ENCODE measurements around the gene KIAA1217.
"Not testable (repeated sequence)": the region's sequence is repeated elsewhere in the genome, so short reads cannot be mapped to it uniquely, and the experiment has no call there.

KIAA1217 gene

DNA sequence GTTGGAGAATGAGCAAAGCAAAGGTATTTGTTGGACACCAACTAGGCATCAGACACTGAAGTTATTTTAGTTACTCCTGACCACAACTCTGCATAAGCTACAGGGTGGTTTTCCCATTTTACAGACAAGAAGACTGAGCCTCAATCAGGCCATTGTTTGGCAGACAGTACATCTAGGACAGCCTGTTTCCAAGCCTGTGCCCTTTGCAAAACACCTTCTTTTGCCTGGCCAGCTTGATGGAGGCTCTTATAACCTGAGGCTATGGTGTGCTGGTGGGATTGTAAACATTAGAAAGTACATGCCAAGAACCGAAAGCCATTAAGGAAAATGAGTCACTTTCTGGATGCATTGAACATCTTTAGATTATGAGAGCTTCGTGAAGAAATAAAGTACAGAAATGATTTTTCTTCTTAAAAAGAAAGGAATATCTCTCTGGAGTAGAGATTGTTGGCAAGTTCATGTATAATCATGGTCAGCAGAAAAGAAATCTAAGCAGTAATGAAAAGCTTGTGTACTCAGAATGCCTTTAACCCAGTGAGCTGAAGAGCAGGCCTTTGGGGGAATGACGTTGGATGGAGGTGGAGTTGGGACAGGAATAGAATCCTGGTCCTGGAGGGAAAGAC, 140.6 kb downstream of the KIAA1217 start:
- Histone ChIP-seq H3K9me3 (no peaks in the 10 kb centered on the region), H3K4me3 (no peak overlapping the region), H3K27me3 (ENCODE audit: low read depth) (no peaks in the 10 kb centered on the region), H3K36me3 (replicated peaks) (no peaks in the 10 kb centered on the region), H3K4me1 (peaks cover 36% of the 10 kb centered on the region)
- no peak for DNase-seq (ENCODE audit: low spot score in 2 of 2)
- in situ Hi-C loops (cut with MboI; ENCODE audit: low sequenced_read_pairs), result loop anchor here (25.0 kb wide), 1 partner anchor 362 kb away; no protein-coding TSS in a partner anchor

GRCh38 chr10:24350070-24350921, 141.4 kb downstream of the KIAA1217 start:
- Histone ChIP-seq H3K4me3 (no peak overlapping the region), H3K27me3 (ENCODE audit: low read depth) (no peaks in the 10 kb centered on the region), H3K4me1 (peaks cover 36% of the 10 kb centered on the region), H3K36me3 (replicated peaks) (no peaks in the 10 kb centered on the region), H3K9me3 (no peaks in the 10 kb centered on the region)
- in situ Hi-C loops (cut with MboI; ENCODE audit: low sequenced_read_pairs), result loop anchor here (25.0 kb wide), 1 partner anchor 363 kb away; no protein-coding TSS in a partner anchor
- DNase-seq (ENCODE audit: low spot score in 2 of 2), result peak in 1 of 2 experiments; percentile 47

GRCh38 chr10:24350922-24351225, 141.9 kb downstream of the KIAA1217 start:
- not testable (repeated sequence) for H3K4me3 ChIP-seq; H3K9me3 ChIP-seq; H3K36me3 ChIP-seq (replicated peaks); H3K27me3 ChIP-seq (ENCODE audit: low read depth); DNase-seq (ENCODE audit: low spot score in 2 of 2)
- peaks cover 36% of the 10 kb centered on the region for H3K4me1 ChIP-seq
- in situ Hi-C loops (cut with MboI; ENCODE audit: low sequenced_read_pairs), result loop anchor here (25.0 kb wide), 1 partner anchor 364 kb away; no protein-coding TSS in a partner anchor

GRCh38 chr10:24351961-24352360, 143.0 kb downstream of the KIAA1217 start:
- Histone ChIP-seq H3K9me3 (no peaks in the 10 kb centered on the region), H3K4me3 (no peak overlapping the region), H3K36me3 (replicated peaks) (no peaks in the 10 kb centered on the region), H3K4me1 (peaks cover 36% of the 10 kb centered on the region), H3K27me3 (ENCODE audit: low read depth) (no peaks in the 10 kb centered on the region)
- DNase-seq (ENCODE audit: low spot score in 2 of 2), result peak; percentile 69 to 75
- in situ Hi-C loops (cut with MboI; ENCODE audit: low sequenced_read_pairs), result loop anchor here (25.0 kb wide), 1 partner anchor 365 kb away; no protein-coding TSS in a partner anchor

DNA sequence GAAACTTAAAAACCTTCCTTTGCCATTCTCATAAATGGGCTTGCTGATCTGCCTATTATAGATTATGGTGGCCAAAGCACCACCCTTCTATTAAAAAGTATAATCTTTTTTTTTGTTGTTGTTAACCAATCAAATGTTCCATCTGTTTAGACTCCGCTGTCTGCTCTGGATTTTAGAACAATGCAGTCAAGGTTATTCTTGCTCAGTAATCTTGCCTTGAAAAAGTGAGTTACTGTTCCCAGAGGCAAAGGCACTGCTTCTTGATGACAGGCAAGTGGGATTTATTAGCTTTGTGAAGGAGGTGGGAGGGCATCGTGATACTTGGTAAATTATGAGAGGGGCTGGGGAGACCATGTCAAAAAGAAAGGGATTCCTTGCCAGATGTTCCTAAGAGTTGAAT, 143.5 kb downstream of the KIAA1217 start:
- Histone ChIP-seq H3K9me3 (no peaks in the 10 kb centered on the region), H3K4me1 (peaks cover 36% of the 10 kb centered on the region), H3K4me3 (no peak overlapping the region), H3K36me3 (replicated peaks) (no peaks in the 10 kb centered on the region), H3K27me3 (ENCODE audit: low read depth) (no peaks in the 10 kb centered on the region)
- peak; percentile 36 to 54 for DNase-seq (ENCODE audit: low spot score in 2 of 2)
- in situ Hi-C loops (cut with MboI; ENCODE audit: low sequenced_read_pairs), result loop anchor here (25.0 kb wide), 1 partner anchor 365 kb away; no protein-coding TSS in a partner anchor

- peaks cover 36% of the 10 kb centered on the region for H3K4me1 ChIP-seq
Measured at GRCh38 chr10:24353319-24353718, 144.4 kb downstream of the KIAA1217 start.

GRCh38 chr10:24355056-24355688, 146.2 kb downstream of the KIAA1217 start:
- Histone ChIP-seq H3K4me1 (peaks cover 27% of the 10 kb centered on the region), H3K9me3 (no peaks in the 10 kb centered on the region), H3K4me3 (no peak overlapping the region), H3K27me3 (ENCODE audit: low read depth) (no peaks in the 10 kb centered on the region), H3K36me3 (replicated peaks) (no peaks in the 10 kb centered on the region)
- no peak for DNase-seq (ENCODE audit: low spot score in 2 of 2)
- in situ Hi-C loops (cut with MboI; ENCODE audit: low sequenced_read_pairs), result loop anchor here (25.0 kb wide), 1 partner anchor 368 kb away; no protein-coding TSS in a partner anchor

More at GRCh38 chr10:24353319-24353718, 144.4 kb downstream of the KIAA1217 start:
- Histone ChIP-seq H3K36me3 (replicated peaks) (no peaks in the 10 kb centered on the region), H3K4me3 (no peak overlapping the region), H3K9me3 (no peaks in the 10 kb centered on the region), H3K27me3 (ENCODE audit: low read depth) (no peaks in the 10 kb centered on the region)
- in situ Hi-C loops (cut with MboI; ENCODE audit: low sequenced_read_pairs), result loop anchor here (25.0 kb wide), 1 partner anchor 366 kb away; no protein-coding TSS in a partner anchor
- DNase-seq (ENCODE audit: low spot score in 2 of 2), result no peak

- Histone ChIP-seq H3K27me3 (ENCODE audit: low read depth) (no peaks in the 10 kb centered on the region), H3K4me3 (no peak overlapping the region), H3K4me1 (peaks cover 4% of the 10 kb centered on the region), H3K9me3 (no peaks in the 10 kb centered on the region), H3K36me3 (replicated peaks) (no peaks in the 10 kb centered on the region)
- DNase-seq (ENCODE audit: low spot score in 2 of 2), result no peak
- in situ Hi-C loops (cut with MboI; ENCODE audit: low sequenced_read_pairs), result loop anchor here (25.0 kb wide), 1 partner anchor 370 kb away; no protein-coding TSS in a partner anchor
Measured at GRCh38 chr10:24357344-24358004, 148.5 kb downstream of the KIAA1217 start.

GRCh38 chr10:24358022-24358421, 149.1 kb downstream of the KIAA1217 start:
- no peak for DNase-seq (ENCODE audit: low spot score in 2 of 2)
- Histone ChIP-seq H3K4me3 (no peak overlapping the region), H3K27me3 (ENCODE audit: low read depth) (no peaks in the 10 kb centered on the region), H3K9me3 (no peaks in the 10 kb centered on the region), H3K4me1 (no peaks in the 10 kb centered on the region; the same call in none of the 2 replicates), H3K36me3 (replicated peaks) (no peaks in the 10 kb centered on the region)
- in situ Hi-C loops (cut with MboI; ENCODE audit: low sequenced_read_pairs), result loop anchor here (25.0 kb wide), 1 partner anchor 371 kb away; no protein-coding TSS in a partner anchor

DNA sequence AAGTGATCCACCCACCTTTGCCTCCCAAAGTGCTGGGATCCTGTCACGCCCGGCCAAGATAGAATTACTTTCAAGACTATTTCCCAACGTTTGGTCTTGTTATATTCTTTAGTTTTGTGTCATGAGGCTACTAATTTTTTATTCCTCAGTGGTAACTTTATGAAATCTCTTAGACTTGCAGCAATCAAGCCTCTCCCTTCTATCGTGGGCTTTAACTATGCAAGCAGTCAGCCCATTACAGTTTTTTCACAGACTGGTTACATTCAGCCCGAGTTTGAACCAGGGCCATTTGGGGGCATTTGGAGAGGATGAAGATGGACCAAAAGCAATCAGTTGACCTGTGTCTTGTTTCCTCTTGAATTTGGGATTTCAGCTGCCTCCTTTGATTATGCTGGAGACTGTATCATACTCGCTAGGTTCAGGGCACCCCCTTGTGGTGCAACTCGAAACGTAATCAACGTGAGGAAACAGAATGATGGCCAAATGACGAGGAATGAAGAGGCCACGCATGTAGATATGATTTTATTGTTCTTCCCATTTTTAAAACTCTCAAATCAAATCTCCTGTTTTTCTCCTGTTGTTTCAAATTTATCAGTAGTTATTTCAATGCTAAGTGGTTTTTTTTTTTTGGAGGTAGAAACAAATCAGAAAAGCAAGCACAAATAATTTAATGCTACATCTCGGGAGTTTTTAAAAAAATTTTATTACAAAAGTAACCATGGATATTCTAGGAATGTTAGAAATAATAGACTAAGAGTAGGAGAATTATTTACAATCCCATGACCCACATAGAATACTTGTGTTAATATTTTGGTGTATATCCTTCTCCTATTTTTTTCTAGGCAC, 151.6 kb downstream of the KIAA1217 start:
- DNase-seq (ENCODE audit: low spot score in 2 of 2), result peak; percentile 72 to 84
- Histone ChIP-seq H3K27me3 (ENCODE audit: low read depth) (no peaks in the 10 kb centered on the region), H3K9me3 (no peaks in the 10 kb centered on the region), H3K4me3 (no peak overlapping the region), H3K36me3 (replicated peaks) (no peaks in the 10 kb centered on the region), H3K4me1 (no peaks in the 10 kb centered on the region)
- in situ Hi-C loops (cut with MboI; ENCODE audit: low sequenced_read_pairs), result loop anchor here (25.0 kb wide), 1 partner anchor 373 kb away; no protein-coding TSS in a partner anchor

DNA sequence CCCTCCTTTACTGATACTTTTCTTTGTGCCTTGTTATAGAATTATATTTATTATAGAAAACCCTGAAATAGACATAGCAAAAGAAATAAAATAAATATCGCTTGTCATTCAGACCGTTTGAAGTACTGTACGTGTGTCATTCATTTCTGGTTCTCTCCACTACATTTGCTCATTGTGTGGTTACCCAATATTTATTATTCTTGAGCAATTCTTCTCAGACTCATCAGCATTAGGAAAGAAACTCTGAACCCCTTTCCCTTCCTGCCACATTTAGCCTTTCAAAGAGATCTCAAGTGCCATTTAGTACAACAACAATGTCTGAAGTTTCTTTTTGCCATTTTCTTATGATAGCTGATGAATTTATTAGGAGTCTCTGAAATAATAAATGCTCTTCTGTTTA, 154.1 kb downstream of the KIAA1217 start:
- Histone ChIP-seq H3K4me3 (no peak overlapping the region), H3K27me3 (ENCODE audit: low read depth) (no peaks in the 10 kb centered on the region), H3K36me3 (replicated peaks) (no peaks in the 10 kb centered on the region), H3K9me3 (no peaks in the 10 kb centered on the region), H3K4me1 (no peaks in the 10 kb centered on the region)
- DNase-seq (ENCODE audit: low spot score in 2 of 2), result no peak
- in situ Hi-C loops (cut with MboI; ENCODE audit: low sequenced_read_pairs), result loop anchor here (25.0 kb wide), 1 partner anchor 376 kb away; no protein-coding TSS in a partner anchor

- Histone ChIP-seq H3K27me3 (ENCODE audit: low read depth) (no peaks in the 10 kb centered on the region), H3K4me3 (no peak overlapping the region), H3K36me3 (replicated peaks) (no peaks in the 10 kb centered on the region; the same call in 1 of the 2 replicates), H3K4me1 (peaks cover 3% of the 10 kb centered on the region; the same call in 1 of the 2 replicates), H3K9me3 (no peaks in the 10 kb centered on the region)
- DNase-seq (ENCODE audit: low spot score in 2 of 2), result no peak
- in situ Hi-C loops (cut with MboI; ENCODE audit: low sequenced_read_pairs), result loop anchor here (25.0 kb wide), 1 partner anchor 380 kb away; no protein-coding TSS in a partner anchor
Measured at GRCh38 chr10:24367688-24368087, 158.8 kb downstream of the KIAA1217 start.

All from HAP-1 (cell line).